DMS114 treated with DMSO at 0.1 percent for 48 hours (cell line): ENCODE results near the gene LSS.
"Not testable (repeated sequence)": the region's sequence is repeated elsewhere in the genome, so short reads cannot be mapped to it uniquely, and the experiment has no call there.

Experiments used
- DNase-seq: peaks from one replicate; lab custom pipeline; 2025; ENCODE audit not compliant: unreplicated experiment; lab: John Stamatoyannopoulos, UW

The LSS gene

DNA sequence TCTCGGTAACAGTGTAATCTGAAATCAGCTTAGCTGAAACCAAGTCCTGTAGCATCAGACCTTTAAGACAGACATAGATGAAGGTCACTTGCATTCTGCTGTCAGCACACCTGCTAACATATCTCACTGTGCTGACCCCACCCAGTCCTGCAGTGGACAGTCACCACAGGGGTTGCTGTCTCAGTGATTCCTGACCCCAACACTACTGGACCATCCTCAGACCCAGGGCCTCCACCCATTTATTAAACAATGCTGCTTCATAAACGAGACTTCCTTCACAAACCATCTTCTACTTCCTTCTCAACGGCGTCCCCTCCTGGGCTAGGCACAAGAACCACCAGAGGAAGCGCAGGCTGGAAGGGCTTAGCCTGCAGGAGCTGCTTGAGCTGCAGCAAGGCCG, 17.8 kb upstream of the LSS start:
- DNase-seq: no peak

DNA sequence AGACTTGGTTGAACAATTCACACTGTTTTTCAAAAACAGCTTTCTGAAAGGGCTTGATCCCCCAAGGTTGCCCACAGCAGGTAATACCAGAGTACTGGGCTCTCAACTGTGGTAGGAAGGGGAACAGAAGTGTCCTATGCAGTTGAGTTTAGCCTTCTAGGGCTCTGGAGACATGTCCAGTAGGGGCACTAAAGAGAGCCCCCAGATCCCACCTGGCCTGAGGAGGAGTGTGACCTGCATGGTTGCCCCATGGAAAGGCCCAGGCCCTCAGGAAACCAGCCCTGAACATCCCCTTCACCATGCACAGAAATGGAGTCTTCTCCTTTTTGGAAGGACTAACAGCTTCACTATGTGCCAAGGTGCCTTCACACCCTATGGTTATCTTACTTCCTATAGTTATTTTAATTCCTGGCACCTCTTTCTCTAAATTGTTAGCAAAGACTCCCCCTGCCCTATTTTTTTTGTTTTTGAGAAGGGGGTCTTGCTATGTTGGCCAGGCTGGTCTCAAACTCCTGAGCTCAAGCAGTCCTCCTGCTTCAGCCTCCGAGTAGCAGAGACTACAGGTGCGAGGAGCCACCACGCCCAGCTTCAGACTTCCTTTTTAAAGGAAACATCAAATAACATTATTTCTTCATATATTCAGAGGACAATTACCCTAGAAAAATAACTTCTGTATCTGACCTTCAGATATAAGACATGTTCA, 16.8 kb upstream of the LSS start:
- no peak for DNase-seq

DNA sequence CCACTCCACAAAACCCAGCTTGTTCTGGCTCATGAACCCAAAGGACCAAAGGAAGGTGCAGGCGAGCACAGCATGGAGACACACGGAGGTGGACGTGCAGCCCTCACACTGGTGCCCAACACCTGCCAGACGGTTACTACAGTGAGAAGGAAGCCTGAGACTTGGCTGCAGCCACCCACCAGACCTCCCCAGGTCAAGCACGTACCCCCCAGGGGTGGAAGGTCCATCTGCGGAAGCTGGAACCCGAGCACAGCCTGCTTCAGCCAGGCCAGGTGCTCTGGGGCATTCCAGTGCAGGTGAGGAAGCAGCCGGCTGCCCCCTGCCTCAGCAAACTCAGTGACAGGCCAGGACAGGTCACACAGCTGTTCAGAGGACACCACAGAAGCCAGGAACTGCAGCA, 16.0 kb upstream of the LSS start:
- no peak for DNase-seq

DNA sequence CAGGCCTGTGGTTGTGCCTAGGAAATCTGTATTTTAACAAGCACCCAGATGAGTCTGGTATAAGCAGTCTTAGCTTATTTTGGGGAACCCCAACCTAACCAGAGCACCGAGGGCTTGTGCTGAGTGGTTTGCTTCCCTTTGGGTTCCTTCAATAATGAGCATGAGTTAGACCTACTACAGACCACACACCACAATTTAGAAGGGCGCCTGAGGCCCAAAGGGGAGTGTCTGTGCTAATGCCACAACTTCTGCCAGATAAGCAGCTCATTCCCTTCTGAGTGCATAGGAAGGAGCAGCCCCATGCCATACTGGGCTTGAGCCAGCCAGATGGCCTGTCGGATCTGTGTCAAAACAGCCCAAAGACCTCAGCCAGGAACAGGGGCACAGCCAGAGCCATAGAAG, 15.4 kb upstream of the LSS start:
- DNase-seq: no peak

DNA sequence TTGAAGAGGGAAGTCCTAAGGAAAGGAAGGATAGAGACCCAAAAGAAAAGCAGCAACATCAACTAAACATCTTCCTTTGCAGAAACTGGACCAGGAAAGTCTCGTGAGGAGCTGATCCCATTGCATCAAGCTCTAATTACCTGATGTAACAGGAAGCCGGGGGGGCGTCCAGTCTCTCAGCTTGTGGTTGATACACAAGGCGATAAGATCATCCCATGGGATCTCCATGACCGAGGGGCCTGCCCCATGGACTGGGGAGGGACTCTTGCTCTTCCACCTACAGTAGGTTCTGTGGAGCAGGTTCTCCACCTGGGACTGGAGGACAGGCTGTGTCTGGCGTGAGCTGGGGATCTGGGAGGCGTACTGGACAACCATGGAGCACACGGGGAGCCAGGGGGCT, 14.8 kb upstream of the LSS start:
- DNase-seq: no peak

DNA sequence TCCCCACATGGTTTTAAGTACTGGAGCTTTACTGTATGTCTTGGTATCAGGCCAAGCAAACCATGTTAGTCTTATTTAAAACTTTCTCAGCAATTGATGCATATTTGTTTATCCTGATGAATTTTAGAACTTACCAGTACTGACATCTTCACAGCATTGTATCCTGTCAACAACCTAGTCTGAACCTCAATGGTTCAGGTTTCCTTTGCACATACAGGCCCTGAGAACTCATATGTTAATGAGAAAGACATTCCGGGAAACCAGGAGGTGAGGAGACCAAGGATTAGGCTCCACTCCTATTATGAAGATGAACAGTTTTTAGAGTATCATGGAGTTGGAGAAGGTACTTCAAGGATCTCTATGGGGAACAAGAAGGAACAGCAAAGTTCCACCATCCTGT, 13.0 kb upstream of the LSS start:
- DNase-seq: not testable (repeated sequence)

DNA sequence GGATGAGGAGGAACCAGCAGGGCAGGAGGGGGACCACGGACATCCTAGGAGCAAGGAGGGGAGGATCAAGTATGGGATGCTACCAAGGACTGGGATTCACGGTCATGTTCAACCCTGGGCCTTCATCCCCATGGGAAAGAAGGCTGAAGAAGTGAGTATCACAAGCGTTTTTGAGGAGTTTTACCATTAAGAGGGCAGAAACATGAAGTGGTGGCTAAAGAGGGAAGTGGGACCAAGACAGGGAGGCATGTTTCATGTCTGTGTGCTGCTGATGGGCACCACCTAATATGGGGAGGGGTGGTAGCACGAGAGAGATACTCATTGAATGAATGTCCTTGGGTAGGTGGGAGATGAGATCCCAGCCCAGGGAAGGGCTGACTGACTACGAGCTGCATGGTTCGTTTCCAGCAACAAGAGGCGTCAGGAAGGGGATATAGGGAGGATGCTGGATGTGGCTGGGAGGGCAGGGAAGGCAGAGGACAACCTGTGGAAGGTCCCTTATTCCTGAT, 11.3 kb upstream of the LSS start:
- no peak for DNase-seq

DNA sequence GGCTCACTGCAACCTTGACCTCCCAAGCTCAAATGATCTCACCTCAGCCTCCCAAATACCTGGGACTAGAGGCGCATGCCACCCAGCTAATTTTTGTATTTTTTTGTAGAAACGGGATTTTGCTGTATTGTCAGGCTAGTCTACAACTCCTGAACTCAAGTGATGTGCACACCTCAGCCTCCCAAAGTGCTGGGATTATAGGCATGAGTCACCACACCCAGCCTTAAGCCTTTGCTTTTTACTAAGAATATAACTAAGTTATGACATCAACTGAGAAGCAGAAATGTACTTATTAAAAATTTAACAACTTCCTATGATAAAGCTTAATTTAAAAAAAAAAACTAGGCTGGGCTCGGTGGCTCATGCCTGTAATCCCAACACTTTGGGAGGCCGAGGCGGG, 8.9 kb upstream of the LSS start:
- DNase-seq: no peak

DNA sequence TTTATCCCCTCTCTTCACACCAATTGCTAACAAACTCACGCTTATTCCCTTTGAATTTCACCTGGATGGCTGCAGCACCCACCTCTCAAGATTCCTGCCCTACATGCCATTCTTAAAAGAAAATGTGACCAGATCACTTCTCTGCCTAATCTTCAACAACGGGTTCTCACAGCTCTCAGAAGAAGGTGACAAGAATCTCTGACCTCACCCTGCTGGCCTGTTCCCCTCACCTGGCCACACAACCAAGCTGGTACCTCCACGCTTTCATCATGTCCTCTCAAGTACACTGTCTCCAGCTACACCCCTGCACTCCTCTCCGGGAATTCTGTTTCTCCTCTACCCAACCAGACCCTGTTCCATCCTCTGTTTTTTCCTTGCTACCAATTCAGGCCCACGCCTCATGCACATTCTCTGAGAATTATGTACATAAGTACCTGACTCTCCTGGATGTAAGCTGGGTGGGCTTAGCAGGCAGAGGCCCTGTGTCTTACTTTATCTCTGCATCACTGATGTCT, 5.9 kb upstream of the LSS start:
- no peak for DNase-seq

DNA sequence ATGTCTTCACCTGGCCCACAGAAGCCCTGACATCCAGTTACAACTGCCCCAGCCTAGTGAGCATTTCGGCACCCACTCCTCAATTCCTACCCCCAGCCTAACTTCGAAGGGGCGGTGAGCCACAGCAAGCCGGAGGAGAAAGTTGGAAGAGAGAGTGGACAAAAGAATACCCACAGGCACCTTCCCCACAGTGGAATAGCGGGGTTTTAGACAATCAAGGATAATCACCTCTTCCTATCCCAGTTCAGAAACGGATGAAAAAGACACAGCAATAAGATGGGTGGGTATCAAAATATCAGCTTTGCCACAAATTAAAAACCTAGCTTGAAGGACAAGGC, 1.3 kb upstream of the LSS start:
- DNase-seq: no peak

DNA sequence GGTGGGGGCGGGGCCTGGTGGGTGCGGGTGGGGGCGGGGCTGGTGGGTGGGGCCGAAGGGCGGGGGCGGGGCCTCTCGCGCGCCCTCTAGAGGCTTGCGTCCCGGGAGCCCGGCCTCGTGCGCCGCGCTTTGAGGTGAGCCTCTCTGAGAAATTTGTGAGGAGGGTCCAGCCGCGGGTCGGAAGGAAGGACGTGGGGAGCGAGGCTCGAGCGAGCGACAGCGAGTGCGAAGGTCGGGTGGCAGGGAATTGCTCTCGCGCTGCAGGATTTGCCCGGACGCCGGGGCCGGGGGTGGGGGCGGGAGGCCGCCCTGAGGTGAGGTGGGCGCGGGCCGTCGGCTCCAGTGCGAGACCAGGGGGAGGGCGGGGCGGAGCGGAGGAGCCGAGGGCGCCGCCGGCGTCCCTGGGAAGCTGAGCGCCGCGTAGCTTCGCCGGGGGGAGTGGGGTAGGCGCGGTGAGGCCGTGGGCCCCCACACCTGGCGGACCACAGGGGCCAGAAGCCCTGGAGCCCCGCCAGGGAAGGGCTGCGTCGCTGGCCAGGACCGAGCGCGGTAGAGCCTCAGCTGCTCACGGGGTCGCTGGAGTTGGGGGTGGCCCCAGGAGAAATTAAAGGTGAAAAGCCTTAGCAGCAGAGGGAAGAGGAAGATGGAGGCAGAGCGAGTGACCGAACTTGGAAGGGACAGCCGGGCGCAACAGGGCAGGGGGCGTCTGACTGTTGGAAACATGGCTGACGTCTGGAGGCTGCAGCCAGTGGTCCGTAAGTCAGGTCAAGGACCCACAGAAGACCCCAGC, 754 bp upstream of the LSS start:
- DNase-seq: no peak

DNA sequence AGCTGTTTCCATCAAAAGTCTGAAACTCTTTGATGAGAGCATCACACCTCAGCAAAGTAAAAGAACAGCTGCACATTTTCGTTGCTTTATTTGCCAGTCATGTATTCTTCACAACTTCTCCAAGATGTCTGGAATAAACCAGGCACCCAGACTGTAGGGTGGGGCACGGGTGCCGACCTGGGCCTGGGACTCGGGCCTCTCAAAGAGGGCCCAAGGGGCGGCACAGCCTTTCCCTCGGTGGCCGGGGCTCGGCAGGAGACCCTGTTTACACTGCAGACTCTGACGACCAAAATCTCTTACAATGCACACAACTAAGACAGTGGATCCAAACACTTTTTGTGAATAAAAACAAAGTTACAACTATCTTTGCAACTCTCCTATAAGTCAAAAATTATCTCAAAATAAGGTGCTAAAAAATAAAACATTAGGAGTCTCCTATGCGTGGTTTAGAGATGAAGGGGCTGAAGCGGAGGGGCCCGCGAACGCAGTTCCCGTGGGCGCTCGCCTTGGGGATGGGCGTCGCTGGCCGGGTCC, 696 bp downstream of the LSS start:
- no peak for DNase-seq

DNA sequence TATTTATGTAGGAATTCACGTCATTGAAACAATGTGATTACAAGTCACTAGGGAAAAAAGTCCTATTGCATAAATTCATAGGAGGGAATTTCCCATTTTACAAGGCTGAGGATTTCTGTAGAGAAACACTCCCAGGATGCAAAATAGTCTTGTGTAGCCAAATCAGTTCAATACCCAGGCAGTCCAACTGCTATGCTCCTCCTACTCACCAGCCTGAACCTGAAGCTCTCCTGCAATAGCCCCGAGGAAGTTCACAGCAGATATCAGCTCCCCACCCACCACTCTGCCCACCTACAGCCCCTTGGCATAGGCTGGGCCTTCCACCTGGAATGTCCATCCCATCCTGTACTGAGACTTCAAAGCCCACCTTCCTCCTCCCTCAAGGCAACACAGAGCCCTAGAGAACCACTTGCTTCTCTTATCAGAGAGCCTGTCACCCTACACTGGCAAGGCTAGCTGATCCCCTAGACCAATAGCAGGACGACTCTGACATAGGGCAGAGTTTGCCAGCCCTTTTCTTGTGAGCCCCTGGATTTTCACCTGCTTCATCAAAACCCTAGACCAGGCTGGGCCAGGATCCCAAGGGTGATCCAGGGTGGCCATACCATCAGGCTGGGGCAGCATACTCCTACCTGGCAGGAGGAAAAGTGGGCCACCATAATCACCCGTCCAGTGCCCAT, 1.5 kb downstream of the LSS start:
- no peak for DNase-seq

DNA sequence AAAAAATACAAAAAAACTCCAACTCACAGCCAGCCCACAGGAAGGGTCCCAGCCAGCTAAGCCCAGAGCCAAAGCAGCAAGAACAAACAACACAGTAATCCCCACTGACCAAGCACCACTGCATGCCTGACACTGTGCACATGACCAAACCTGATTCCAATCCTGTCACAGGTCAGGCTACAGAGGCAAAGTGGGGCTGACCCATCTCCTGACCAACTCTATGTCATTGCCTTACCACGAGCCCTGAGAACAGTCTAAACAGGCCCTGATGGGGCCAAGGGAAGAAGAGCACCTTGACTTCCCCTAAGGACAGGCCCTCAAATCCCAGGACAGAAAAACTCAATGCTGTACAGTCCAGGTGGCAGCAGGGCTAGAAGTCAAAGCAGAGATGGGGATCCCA, 2.4 kb downstream of the LSS start:
- no peak for DNase-seq

DNA sequence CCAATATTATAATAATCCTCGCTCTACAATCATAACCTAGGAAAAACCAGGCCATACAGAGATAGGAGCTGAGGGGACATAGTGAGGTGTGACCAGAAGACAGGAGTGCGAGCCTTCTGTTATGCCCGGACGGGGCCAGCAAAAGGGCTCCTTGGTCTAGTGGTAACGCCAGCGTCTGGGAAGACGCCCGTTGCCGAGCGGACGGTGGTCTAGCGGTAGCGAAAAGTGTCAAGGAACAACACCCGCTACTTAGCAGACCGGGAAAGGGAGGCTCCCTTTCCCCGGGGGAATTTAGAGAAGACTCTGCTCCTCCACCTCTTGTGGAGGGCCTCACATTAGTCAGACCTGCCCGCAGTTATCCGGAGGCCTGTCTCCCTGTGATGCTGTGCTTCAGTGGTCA, 4.9 kb downstream of the LSS start:
- not testable (repeated sequence) for DNase-seq

DNA sequence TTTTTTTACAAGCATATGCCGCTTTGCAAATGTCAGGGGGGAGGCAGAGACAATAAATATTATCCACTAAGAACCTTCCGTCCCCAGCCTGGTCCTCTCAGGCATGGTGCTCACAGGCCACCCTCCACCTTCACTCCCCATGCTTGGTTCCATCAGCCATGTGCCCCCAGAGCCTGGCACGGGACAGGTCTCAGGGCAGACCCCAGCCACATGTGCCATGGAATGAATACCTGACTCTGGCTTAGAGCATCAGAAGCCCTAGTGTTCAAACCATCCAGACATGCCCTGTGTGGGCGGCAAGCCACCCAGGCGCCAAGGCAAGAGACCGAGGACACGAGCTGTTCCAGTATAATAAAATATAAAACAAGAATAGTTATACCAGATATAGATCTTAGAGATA, 5.4 kb downstream of the LSS start:
- DNase-seq: no peak

DNA sequence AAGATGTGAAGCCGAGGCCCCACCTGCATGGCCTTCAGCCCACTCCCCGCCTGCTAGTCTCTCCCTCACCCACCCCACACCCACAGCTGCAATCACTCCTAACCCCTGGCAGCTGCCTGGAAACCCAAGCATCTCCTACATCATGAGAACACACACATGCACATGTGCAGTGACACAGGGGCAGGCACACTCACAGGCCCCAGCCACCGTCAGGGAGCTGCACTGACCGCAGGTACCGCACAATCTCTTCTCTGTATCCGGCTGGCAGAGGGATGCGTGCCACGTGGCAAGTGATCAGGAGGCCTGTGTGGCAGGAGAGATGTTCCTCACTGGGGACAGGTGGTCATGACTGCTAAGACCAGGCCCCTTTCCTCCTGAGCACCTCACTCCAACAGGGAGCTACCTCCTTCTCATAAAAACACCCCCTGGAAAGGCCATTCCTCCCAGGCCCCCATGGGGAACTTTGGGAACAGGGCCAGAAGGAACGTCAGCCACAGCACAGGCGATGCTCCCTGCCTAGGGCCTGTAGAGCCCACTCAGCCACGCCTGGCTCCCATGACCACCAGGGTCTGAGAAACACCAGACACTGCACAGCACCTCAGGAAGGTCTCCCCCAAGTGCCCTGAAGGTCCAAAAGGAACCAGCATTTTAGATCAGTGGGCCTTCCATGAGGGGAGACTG, 6.0 kb downstream of the LSS start:
- no peak for DNase-seq

DNA sequence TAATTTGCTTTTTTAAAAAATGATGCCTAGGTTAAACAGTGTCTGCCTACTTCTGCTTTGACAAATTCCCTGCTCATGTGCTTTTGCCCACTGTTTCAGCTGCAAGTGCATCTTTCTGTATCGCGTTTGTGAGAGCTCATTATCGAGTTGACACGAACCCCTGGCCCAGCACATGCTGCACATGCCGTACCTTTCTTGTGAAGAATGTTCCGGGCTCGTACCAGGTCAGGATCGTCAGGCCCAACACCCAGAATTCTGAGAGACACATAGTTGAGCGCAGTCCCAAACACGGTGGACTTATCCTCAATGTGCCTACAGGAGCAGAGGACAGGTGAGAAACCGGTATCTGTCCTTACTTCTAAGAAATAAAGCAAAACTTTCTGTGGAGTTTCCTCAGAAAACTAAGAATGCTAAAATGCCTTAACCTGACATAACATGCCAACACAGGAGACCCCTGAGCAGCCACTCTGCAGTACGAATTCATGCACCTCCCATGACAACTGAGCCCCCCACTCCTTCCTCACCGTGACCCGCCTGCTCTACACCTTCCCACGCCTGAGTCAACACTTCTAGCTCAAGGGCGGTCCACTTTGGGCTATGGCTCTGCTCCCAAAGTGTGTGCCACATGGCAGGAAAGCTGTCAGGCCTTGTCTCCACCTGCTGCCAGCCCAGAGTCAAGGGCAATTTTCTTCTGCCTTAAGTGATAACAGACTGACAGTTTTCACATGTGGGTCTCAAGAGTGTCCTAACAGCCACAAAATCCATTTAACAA, 6.7 kb downstream of the LSS start:
- no peak for DNase-seq

DNA sequence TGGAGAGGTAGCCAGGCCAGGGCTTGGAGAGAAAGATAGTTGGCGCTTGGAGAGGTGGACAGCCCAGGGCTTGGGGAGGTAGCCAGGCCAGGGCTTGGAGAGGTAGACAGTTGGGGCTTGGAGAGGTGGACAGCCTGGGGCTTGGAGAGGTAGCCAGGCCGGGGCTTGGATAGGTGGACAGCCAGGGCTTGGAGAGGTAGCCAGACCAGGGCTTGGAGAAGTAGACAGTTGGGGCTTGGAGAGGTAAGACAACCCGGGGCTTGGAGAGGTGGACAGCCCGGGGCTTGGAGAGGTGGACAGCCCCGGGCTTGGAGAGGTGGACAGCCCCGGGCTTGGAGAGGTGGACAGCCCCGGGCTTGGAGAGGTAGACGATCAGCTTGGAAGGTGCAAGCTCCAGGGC, 7.7 kb downstream of the LSS start:
- DNase-seq: no peak

DNA sequence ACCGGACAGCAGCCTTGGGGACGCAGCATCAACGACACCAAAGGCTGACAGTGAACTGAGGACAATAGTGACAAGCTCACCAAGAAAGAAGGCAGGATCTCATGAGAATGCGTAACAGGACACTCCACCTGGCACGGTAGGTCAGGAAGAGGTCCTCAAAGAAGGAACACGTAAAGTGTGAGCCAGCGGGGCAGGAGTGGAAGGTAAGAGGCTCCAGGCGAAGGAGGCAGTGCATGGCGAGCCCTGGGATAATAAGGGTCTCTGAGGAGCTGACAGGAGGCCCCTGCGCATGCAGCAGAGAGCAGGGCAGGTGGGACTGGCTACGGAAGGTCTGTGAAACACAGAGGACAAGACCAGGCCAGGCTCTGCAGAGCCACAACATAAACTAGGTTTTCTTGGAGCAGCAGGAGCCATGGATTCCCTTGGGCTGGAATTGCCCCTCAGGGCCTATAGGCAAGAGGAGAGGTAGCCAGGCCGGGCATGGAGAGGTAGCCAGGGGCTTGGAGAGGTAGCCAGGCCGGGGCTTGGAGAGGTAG, 8.2 kb downstream of the LSS start:
- no peak for DNase-seq
